Natural killer cell (primary cell): ENCODE data around the gene CHST3. TPM values are rescaled to one million over a fixed set of nuclear protein-coding genes. Genes with fewer than 3 reads are reported as not detected.
A peak's percentile ranks its signal among the peaks of the same experiment; 100 is the strongest.

Experiments used
- ATAC-seq, 3 donors: fragments of 150-1000 bp in 2 of 3; fragments of 200-7000 bp in 1 of 3; cut with Tn5 transposase; 1 replicate in 1 of 3; 2 replicates in 2 of 3; pipeline ENCODE4 v1.10.0; 2021; ENCODE audit warnings: mild to moderate bottlenecking in 2 of 3, moderate library complexity in 2 of 3
- DNase-seq, 2 donors: peaks; one replicate each; pipeline versions ENCODE4 v3.0.0 to v3.0.0-alpha.2; 2013 to 2021; ENCODE audit warnings: mixed read lengths in 1 of 2
- H3K27ac ChIP-seq: one replicate; pipeline ENCODE4 v1.5.1; 2013; ENCODE audit warnings: mild to moderate bottlenecking, low read length
- H3K27me3 ChIP-seq: one replicate; pipeline ENCODE4 v1.6.1; 2013; ENCODE audit warnings: low read length; ENCODE audit not compliant: control insufficient read depth, insufficient read depth
- H3K36me3 ChIP-seq: one replicate; pipeline ENCODE4 v1.6.1; 2013; ENCODE audit warnings: low read length; ENCODE audit not compliant: control insufficient read depth, insufficient read depth
- H3K4me1 ChIP-seq: one replicate; pipeline ENCODE4 v1.6.1; 2013; ENCODE audit warnings: low read length; ENCODE audit not compliant: control insufficient read depth, insufficient read depth
- H3K4me3 ChIP-seq: one replicate; pipeline ENCODE4 v1.5.1; 2013; ENCODE audit warnings: low read length
- H3K9me3 ChIP-seq: one replicate; pipeline ENCODE4 v1.6.1; 2013; ENCODE audit warnings: low read length; ENCODE audit not compliant: control insufficient read depth, insufficient read depth
- H3K27ac Mint-ChIP-seq, 2 donors: one replicate each; pipeline ENCODE4 v1.8.0; 2022; ENCODE audit warnings: mild to moderate bottlenecking in 2 of 2, mixed read lengths in 2 of 2, moderate library complexity in 1 of 2
- H3K27me3 Mint-ChIP-seq, 2 donors: one replicate each; pipeline ENCODE4 v1.8.0; 2022; ENCODE audit warnings: low read depth in 2 of 2, mixed read lengths in 2 of 2
- H3K36me3 Mint-ChIP-seq: one replicate; pipeline ENCODE4 v1.8.0; 2022; ENCODE audit warnings: mixed read lengths
- H3K4me1 Mint-ChIP-seq, 2 donors: one replicate each; pipeline ENCODE4 v1.8.0; 2022; ENCODE audit warnings: mixed read lengths in 2 of 2
- H3K4me3 Mint-ChIP-seq: one replicate; pipeline ENCODE4 v1.8.0; 2022; ENCODE audit warnings: mild to moderate bottlenecking, moderate library complexity, mixed read lengths
- H3K9me3 Mint-ChIP-seq, 2 donors: one replicate each; pipeline ENCODE4 v1.8.0; 2022; ENCODE audit warnings: mixed read lengths in 2 of 2
- WGBS: methylation state at CpG from one replicate; pipeline ENCODE4 v1.1.7; 2013; ENCODE audit warnings: missing lambda C conversion rate; ENCODE audit not compliant: insufficient coverage; 5-methylcytosine and 5-hydroxymethylcytosine counted together
- intact Hi-C: fragments of 100-400 bp; cut with micrococcal nuclease; formaldehyde crosslinking; loops from one replicate; pipeline ENCODE4 v1.14.2; 2022
- total RNA-seq, 4 donors: library from RNA; stranded (reverse); fragments of 120-200 nt in 1 of 4; gene quantifications; one replicate each; pipeline versions ENCODE4 v1.2.3 to v1.2.4, GENCODE V29; 2013 to 2022
- TF ChIP-seq, protein P1 (sequence below): fragments of 200-600 bp; IDR thresholded peaks from one replicate; pipeline ENCODE4 v1.8.0; 2022; ENCODE audit warnings: antibody characterized with exemption

CHST3 gene
- total RNA-seq, 3 donors from 2014 or later (not counting 1 experiment from before 2014, with no cell fraction given), result not detected

DNA sequence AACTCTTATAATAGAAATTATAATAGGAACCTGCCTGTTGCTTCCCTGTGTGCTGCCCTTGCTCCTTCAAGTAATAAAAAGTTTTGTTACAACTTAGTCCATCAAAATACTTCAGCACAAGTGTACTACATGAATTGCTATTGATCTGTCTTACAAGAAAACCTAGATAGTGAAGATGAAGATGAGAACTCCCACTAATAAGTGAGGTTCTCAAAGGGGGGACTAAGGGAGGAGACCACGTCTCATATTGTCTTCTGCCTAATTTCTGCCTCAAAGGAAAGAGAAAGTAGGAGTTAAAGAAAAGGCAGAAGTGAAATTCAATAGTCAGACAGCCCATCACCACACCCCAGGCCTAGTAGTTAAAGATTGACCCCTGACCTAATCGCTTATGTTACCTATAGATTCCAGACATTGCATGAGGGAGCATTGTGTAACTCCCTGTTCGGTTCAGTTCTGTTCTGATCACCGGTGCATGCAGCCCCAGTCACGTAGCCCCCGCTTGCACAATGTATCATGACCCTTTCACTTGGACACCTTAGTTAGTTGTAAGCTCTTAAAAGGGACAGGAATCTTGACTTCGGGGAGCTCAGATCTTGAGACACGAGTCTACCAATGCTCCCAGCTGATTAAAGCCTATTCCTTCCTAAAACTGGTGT lies 18.2 kb upstream of the CHST3 start:
- ATAC-seq (no peak), DNase-seq (peak in 1 of 2 donors; percentile 43)
- H3K4me3 Mint-ChIP-seq, result no peak overlapping the region
- TF ChIP-seq, protein P1, sequence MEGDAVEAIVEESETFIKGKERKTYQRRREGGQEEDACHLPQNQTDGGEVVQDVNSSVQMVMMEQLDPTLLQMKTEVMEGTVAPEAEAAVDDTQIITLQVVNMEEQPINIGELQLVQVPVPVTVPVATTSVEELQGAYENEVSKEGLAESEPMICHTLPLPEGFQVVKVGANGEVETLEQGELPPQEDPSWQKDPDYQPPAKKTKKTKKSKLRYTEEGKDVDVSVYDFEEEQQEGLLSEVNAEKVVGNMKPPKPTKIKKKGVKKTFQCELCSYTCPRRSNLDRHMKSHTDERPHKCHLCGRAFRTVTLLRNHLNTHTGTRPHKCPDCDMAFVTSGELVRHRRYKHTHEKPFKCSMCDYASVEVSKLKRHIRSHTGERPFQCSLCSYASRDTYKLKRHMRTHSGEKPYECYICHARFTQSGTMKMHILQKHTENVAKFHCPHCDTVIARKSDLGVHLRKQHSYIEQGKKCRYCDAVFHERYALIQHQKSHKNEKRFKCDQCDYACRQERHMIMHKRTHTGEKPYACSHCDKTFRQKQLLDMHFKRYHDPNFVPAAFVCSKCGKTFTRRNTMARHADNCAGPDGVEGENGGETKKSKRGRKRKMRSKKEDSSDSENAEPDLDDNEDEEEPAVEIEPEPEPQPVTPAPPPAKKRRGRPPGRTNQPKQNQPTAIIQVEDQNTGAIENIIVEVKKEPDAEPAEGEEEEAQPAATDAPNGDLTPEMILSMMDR, result no peak
- peaks cover 10 to 23% of the 10 kb centered on the region in 2 donors for H3K9me3 Mint-ChIP-seq
- Histone ChIP-seq H3K4me1 (no peaks in the 10 kb centered on the region), H3K27ac (no peak overlapping the region), H3K9me3 (peaks cover 67% of the 10 kb centered on the region), H3K36me3 (no peaks in the 10 kb centered on the region), H3K27me3 (no peaks in the 10 kb centered on the region), H3K4me3 (no peak overlapping the region)
- intact Hi-C loops, result no loop called here
- H3K4me1 Mint-ChIP-seq, result no peaks in the 10 kb centered on the region
- H3K27me3 Mint-ChIP-seq, result peaks cover 0 to under 1% of the 10 kb centered on the region in 2 donors
- WGBS, result 92% methylated on average over 8 of the region's 8 CpGs
- H3K36me3 Mint-ChIP-seq, result peaks cover 35% of the 10 kb centered on the region
- H3K27ac Mint-ChIP-seq, result no peak overlapping the region

DNA sequence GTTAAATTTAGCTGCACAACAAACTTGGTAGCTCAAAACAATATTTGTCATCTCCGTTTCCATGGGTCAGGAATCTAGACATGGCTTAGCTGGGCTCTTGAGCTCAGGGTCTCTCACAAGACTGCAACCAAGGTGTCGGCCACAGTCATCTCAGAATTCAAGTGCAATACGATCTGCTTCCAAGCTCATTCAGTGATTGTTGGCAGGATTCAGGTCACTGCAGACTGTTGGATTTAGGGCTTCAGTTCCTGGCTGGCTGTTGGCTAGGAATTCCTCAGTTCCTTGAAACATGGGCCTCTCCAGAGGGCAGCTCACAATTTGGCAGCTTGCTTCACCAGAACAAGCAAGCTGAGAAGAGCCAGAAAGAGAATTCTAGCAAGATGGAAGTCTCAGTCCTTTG lies 17.5 kb upstream of the CHST3 start:
- TF ChIP-seq, protein P1, result no peak
- no peaks in the 10 kb centered on the region for H3K27me3 ChIP-seq
- H3K9me3 ChIP-seq, result peaks cover 72% of the 10 kb centered on the region
- H3K4me3 ChIP-seq, result no peak overlapping the region
- no peaks in the 10 kb centered on the region for H3K27me3 Mint-ChIP-seq
- ATAC-seq (no peak), DNase-seq (no peak)
- H3K4me1 Mint-ChIP-seq, result no peaks in the 10 kb centered on the region
- 93% methylated on average over 3 of the region's 3 CpGs for WGBS
- intact Hi-C loops, result no loop called here
- no peak overlapping the region for H3K27ac Mint-ChIP-seq
- peaks cover 7 to 20% of the 10 kb centered on the region in 2 donors for H3K9me3 Mint-ChIP-seq
- H3K4me3 Mint-ChIP-seq, result no peak overlapping the region
- H3K36me3 ChIP-seq, result no peaks in the 10 kb centered on the region
- peaks cover 35% of the 10 kb centered on the region for H3K36me3 Mint-ChIP-seq
- no peak overlapping the region for H3K27ac ChIP-seq
- no peaks in the 10 kb centered on the region for H3K4me1 ChIP-seq

DNA sequence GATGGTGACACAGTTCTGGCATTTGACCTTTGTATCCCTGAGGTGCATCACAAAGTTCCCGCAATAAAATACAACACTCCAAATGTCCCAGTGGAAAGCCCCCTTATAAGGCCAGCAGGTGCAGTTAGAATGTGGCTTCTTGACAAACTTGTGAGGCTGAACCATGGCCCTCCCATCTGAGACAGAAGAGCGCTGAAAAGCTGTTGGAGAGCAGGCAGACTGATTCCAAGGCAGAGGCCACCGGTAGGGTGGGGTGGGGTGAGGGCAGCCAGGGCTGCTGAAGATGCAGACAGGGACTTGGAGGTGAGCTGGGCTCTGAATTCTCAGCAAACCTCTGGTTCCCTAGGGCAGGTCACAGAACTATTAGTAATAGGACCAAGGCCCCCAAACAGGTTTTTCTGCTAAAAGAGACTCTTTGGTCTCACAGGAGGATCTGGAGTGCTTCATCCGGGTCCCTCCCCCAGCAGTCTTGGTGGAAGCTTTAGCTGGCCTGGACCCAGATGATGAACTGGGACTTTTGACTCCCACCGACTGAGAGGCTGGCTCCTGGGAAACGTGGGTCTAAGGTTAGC lies 15.6 kb upstream of the CHST3 start:
- no peak overlapping the region for H3K4me3 ChIP-seq
- no peaks in the 10 kb centered on the region for H3K27me3 ChIP-seq
- no peak overlapping the region for H3K27ac ChIP-seq
- no peaks in the 10 kb centered on the region for H3K4me1 ChIP-seq
- whole genome bisulfite sequencing, result 82% methylated on average over 6 of the region's 6 CpGs
- Mint-ChIP-seq H3K4me3 (no peak overlapping the region), H3K27ac (no peak overlapping the region), H3K9me3 (peaks cover 7 to 11% of the 10 kb centered on the region in 2 donors), H3K36me3 (peaks cover 28% of the 10 kb centered on the region), H3K27me3 (no peaks in the 10 kb centered on the region), H3K4me1 (no peaks in the 10 kb centered on the region)
- ATAC-seq (no peak), DNase-seq (no peak)
- H3K9me3 ChIP-seq, result peaks cover 71% of the 10 kb centered on the region
- TF ChIP-seq, protein P1, result no peak
- H3K36me3 ChIP-seq, result no peaks in the 10 kb centered on the region
- intact Hi-C loops, result no loop called here

DNA sequence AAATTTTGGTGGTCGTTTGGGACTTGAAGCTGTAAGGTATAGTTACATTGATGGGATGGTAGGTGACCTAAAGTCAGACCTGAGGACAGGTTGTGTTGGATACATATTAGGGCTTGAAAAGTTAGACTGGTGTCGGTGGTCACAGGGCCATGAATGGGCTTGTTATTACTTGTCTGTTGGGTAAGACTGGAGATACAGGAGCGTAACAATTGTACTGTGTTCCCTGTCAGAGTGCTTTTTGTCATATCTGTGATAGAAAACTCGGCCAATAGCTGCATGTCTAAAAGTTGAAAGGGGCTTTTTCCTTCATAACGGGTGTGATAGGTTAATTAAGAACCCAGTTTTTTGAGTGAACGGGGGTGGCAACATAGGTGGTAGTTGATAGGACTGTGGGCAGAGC lies 13.5 kb upstream of the CHST3 start:
- no peak overlapping the region for H3K4me3 Mint-ChIP-seq
- intact Hi-C loops, result no loop called here
- no peaks in the 10 kb centered on the region for H3K4me1 ChIP-seq
- H3K9me3 Mint-ChIP-seq, result peaks cover 14 to 20% of the 10 kb centered on the region in 2 donors
- 80% methylated on average over 6 of the region's 6 CpGs for WGBS
- H3K4me1 Mint-ChIP-seq, result no peaks in the 10 kb centered on the region
- H3K36me3 Mint-ChIP-seq, result peaks cover 27% of the 10 kb centered on the region
- H3K27me3 ChIP-seq, result no peaks in the 10 kb centered on the region
- H3K27ac Mint-ChIP-seq, result no peak overlapping the region
- ATAC-seq (no peak), DNase-seq (no peak)
- no peak overlapping the region for H3K4me3 ChIP-seq
- H3K27me3 Mint-ChIP-seq, result peaks cover 0 to 4% of the 10 kb centered on the region in 2 donors
- no peaks in the 10 kb centered on the region for H3K36me3 ChIP-seq
- peaks cover 63% of the 10 kb centered on the region for H3K9me3 ChIP-seq
- TF ChIP-seq, protein P1, result no peak
- no peak overlapping the region for H3K27ac ChIP-seq
